Measurements from ENCODE around the gene UFC1. TPM values are rescaled to one million over a fixed set of nuclear protein-coding genes. Genes with fewer than 3 reads are reported as not detected.

The UFC1 gene
- total and polyA plus RNA-seq, 2 donors from 2014 or later: 96.9 to 175 TPM

DNA sequence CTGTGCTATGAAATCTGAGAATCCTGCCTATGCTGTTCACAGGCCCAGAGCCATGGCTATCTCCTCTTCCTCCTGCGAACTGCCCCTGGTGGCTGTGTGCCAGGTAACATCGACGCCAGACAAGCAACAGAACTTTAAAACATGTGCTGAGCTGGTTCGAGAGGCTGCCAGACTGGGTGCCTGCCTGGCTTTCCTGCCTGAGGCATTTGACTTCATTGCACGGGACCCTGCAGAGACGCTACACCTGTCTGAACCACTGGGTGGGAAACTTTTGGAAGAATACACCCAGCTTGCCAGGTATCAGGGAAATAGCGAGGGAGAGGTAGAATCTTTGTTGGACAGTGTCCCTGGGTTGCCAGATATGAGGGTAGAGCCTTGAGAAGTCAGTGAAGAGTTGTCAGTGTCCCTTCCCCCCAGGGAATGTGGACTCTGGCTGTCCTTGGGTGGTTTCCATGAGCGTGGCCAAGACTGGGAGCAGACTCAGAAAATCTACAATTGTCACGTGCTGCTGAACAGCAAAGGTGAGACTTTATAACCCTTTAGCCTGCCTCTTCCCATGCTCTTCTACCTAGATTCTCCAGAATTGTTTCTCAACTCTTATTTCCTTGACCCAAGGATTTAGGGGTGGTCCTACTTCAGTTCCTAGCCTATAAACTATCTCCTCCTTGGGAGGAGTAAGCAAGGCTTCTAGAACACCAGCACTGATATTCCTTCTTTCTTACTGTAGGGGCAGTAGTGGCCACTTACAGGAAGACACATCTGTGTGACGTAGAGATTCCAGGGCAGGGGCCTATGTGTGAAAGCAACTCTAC lies 34.5 kb upstream of the UFC1 start:
- peaks cover 3 to 38% (median 25%) of the 10 kb centered on the region in 3 donors for H3K36me3 ChIP-seq (ENCODE audit: control insufficient read depth in 2 of 3, insufficient read depth in 3 of 3, low read length in 3 of 3)
- peak overlapping the region; percentile 95 to 98 for H3K27ac ChIP-seq (ENCODE audit: low read depth in 2 of 2, low read length in 2 of 2)
- peak in 4 of 5 donors; percentile 31 to 80 (median 60) for DNase-seq
- H3K4me3 ChIP-seq (ENCODE audit: low read length in 3 of 3): peak overlapping the region; percentile 90 to 100 (median 99)
- no peaks in the 10 kb centered on the region for H3K27me3 ChIP-seq (ENCODE audit: control insufficient read depth, insufficient read depth, low read length)
- intact Hi-C loops (cut with DNase I): no loop called here
- no peaks in the 10 kb centered on the region for H3K9me3 ChIP-seq (ENCODE audit: control insufficient read depth in 2 of 3, insufficient read depth in 1 of 3, low read length in 3 of 3)
- peaks cover 4 to 36% (median 28%) of the 10 kb centered on the region in 3 donors for H3K4me1 ChIP-seq (ENCODE audit: control insufficient read depth in 2 of 3, insufficient read depth in 2 of 3, low read depth in 1 of 3, low read length in 3 of 3)
- FAIRE-seq: no peak
- TF ChIP-seq, protein P1, sequence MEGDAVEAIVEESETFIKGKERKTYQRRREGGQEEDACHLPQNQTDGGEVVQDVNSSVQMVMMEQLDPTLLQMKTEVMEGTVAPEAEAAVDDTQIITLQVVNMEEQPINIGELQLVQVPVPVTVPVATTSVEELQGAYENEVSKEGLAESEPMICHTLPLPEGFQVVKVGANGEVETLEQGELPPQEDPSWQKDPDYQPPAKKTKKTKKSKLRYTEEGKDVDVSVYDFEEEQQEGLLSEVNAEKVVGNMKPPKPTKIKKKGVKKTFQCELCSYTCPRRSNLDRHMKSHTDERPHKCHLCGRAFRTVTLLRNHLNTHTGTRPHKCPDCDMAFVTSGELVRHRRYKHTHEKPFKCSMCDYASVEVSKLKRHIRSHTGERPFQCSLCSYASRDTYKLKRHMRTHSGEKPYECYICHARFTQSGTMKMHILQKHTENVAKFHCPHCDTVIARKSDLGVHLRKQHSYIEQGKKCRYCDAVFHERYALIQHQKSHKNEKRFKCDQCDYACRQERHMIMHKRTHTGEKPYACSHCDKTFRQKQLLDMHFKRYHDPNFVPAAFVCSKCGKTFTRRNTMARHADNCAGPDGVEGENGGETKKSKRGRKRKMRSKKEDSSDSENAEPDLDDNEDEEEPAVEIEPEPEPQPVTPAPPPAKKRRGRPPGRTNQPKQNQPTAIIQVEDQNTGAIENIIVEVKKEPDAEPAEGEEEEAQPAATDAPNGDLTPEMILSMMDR (IDR thresholded peaks at IDR 0.05; ENCODE audit: borderline replicate concordance, extremely low read depth, insufficient read depth): peak; percentile 32
- H3K9ac ChIP-seq (ENCODE audit: low read length in 3 of 3): peak overlapping the region; percentile 63 to 99 (median 98)

DNA sequence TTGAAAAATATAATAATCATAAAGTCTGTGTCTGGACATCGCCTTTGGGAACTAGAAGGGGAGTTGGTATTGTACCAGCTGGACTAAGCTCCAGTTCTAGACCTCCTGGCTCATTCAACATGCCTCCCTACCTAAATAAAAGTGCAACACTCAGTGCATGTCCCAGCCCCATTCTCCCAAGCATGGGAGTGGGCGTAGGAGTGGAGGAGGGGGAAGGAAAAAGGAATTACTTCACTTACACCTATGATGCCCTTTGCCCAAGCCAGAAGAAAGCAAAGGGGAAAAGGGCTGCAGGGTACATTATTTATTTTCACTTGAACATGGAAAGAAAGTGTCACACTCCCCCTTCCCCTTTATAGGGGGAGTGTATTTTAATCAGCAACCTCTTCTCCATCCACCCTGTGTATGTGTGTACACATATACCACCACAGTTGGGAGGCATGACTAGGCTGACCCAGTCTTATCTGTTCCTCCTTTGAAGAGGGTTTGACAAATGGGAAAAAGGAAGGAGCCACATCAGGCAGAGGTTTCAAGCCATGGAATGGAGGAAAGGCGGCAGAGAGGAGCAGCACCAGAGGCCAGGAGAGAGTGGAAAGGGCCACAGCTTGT lies 32.6 kb upstream of the UFC1 start:
- Histone ChIP-seq H3K27ac (ENCODE audit: low read depth in 2 of 2, low read length in 2 of 2) (no peak overlapping the region), H3K9ac (ENCODE audit: low read length in 3 of 3) (no peak overlapping the region), H3K9me3 (ENCODE audit: control insufficient read depth in 2 of 3, insufficient read depth in 1 of 3, low read length in 3 of 3) (no peaks in the 10 kb centered on the region), H3K27me3 (ENCODE audit: control insufficient read depth, insufficient read depth, low read length) (no peaks in the 10 kb centered on the region), H3K4me1 (ENCODE audit: control insufficient read depth in 2 of 3, insufficient read depth in 2 of 3, low read depth in 1 of 3, low read length in 3 of 3) (peaks cover 4 to 32% (median 28%) of the 10 kb centered on the region in 3 donors), H3K36me3 (ENCODE audit: control insufficient read depth in 2 of 3, insufficient read depth in 3 of 3, low read length in 3 of 3) (peaks cover 3 to 48% (median 31%) of the 10 kb centered on the region in 3 donors), H3K4me3 (ENCODE audit: low read length in 3 of 3) (no peak overlapping the region)
- TF ChIP-seq, protein P1 (IDR thresholded peaks at IDR 0.05; ENCODE audit: borderline replicate concordance, extremely low read depth, insufficient read depth): no peak
- DNase-seq: no peak
- intact Hi-C loops (cut with DNase I): no loop called here
- no peak for FAIRE-seq

DNA sequence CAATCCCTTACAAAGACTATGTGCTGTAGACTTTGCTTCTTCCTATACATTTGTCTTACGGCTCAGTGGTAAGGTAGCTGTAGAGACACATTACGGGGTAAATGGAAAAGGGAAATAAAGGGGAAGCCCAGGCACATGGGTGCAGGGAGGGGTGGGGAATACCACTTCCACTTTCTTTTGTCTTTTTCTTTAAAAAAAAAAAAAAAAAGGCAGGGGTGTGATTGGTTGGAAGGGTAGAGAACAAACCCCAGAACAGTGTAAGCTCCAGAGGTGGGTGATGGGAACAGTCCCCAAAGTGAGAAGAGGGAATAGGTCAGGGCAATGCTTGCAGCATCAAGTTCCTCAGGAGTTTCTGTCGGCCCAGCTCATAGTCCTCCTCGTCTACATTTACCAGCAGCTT lies 31.9 kb upstream of the UFC1 start:
- H3K27me3 ChIP-seq (ENCODE audit: control insufficient read depth, insufficient read depth, low read length): no peaks in the 10 kb centered on the region
- no peak overlapping the region for H3K9ac ChIP-seq (ENCODE audit: low read length in 3 of 3)
- TF ChIP-seq, protein P1 (IDR thresholded peaks at IDR 0.05; ENCODE audit: borderline replicate concordance, extremely low read depth, insufficient read depth): no peak
- H3K4me3 ChIP-seq (ENCODE audit: low read length in 3 of 3): no peak overlapping the region
- FAIRE-seq (no peak), DNase-seq (no peak)
- H3K9me3 ChIP-seq (ENCODE audit: control insufficient read depth in 2 of 3, insufficient read depth in 1 of 3, low read length in 3 of 3): no peaks in the 10 kb centered on the region
- intact Hi-C loops (cut with DNase I): no loop called here
- peaks cover 5 to 50% (median 31%) of the 10 kb centered on the region in 3 donors for H3K36me3 ChIP-seq (ENCODE audit: control insufficient read depth in 2 of 3, insufficient read depth in 3 of 3, low read length in 3 of 3)
- H3K27ac ChIP-seq (ENCODE audit: low read depth in 2 of 2, low read length in 2 of 2): no peak overlapping the region
- H3K4me1 ChIP-seq (ENCODE audit: control insufficient read depth in 2 of 3, insufficient read depth in 2 of 3, low read depth in 1 of 3, low read length in 3 of 3): peaks cover 4 to 26% (median 23%) of the 10 kb centered on the region in 3 donors
